NCI-H774 (cell line): ENCODE data around the gene KCNE4.

Source experiments
- DNase-seq: peaks from one replicate; lab custom pipeline; 2025; lab: John Stamatoyannopoulos, UW

Gene KCNE4

GRCh38 chr2:223051693-223052289, at the start of gene KCNE4:
TSS of gene KCNE4 (plus strand) at chr2:223052190. CDS start at chr2:223052831, 641 bp downstream.
- DNase-seq, result no peak

- DNase-seq, result no peak
Measured at GRCh38 chr2:223003191-223003590, 48.8 kb upstream of the KCNE4 start.

GRCh38 chr2:223005496-223005895, 46.5 kb upstream of the KCNE4 start:
- DNase-seq, result no peak

GRCh38 chr2:223007531-223007930, 44.5 kb upstream of the KCNE4 start:
- no peak for DNase-seq

- DNase-seq, result no peak
Measured at GRCh38 chr2:223008162-223008561, 43.8 kb upstream of the KCNE4 start.

GRCh38 chr2:223008956-223009355, 43.0 kb upstream of the KCNE4 start:
- no peak for DNase-seq

GRCh38 chr2:223010641-223011040, 41.3 kb upstream of the KCNE4 start:
- DNase-seq, result no peak

GRCh38 chr2:223012291-223012690, 39.7 kb upstream of the KCNE4 start:
- no peak for DNase-seq

GRCh38 chr2:223019390-223019930, 32.5 kb upstream of the KCNE4 start:
- no peak for DNase-seq

GRCh38 chr2:223019987-223020717, 31.8 kb upstream of the KCNE4 start:
- no peak for DNase-seq

GRCh38 chr2:223020971-223021675, 30.9 kb upstream of the KCNE4 start:
- DNase-seq, result no peak

- DNase-seq, result peak; percentile 89
Measured at GRCh38 chr2:223026357-223027110, 25.5 kb upstream of the KCNE4 start.

GRCh38 chr2:223027442-223027841, 24.5 kb upstream of the KCNE4 start:
- DNase-seq, result no peak

GRCh38 chr2:223029287-223029686, 22.7 kb upstream of the KCNE4 start:
- DNase-seq, result no peak

- no peak for DNase-seq
Measured at GRCh38 chr2:223032187-223033142, 19.5 kb upstream of the KCNE4 start.

- DNase-seq, result no peak
Measured at GRCh38 chr2:223034221-223034975, 17.6 kb upstream of the KCNE4 start.

GRCh38 chr2:223036790-223037444, 15.1 kb upstream of the KCNE4 start:
- no peak for DNase-seq

- no peak for DNase-seq
Measured at GRCh38 chr2:223037445-223037800, 14.6 kb upstream of the KCNE4 start.

- DNase-seq, result no peak
Measured at GRCh38 chr2:223039618-223040017, 12.4 kb upstream of the KCNE4 start.

- DNase-seq, result no peak
Measured at GRCh38 chr2:223040527-223040926, 11.5 kb upstream of the KCNE4 start.
